HEK293 (cell line): ENCODE results near the gene WHRN.

Experiments
- CTCF ChIA-PET: fragments of 350-600 bp; formaldehyde crosslinking; extraction: SDS; loops from one replicate; lab custom pipeline; 2021; ENCODE audit warnings: antibody characterized with exemption; lab: Yijun Ruan, JAX
- POLR2A ChIA-PET: fragments of 300-600 bp; formaldehyde crosslinking; extraction: SDS; loops from one replicate; lab custom pipeline; 2020; ENCODE audit warnings: antibody characterized with exemption, inconsistent platforms; lab: Yijun Ruan, JAX
- H3K27ac ChIP-seq: fragments of 200-500 bp; sonication (Bioruptor generic); 2 replicates; pipeline ENCODE4 v1.5.1; 2014; ENCODE audit warnings: low read depth, low read length, control low read depth, inconsistent platforms; ENCODE audit errors: extremely low read depth
- H3K36me3 ChIP-seq, 2 experiments: fragments of 200-500 bp in 1 of 2; sonication (Bioruptor generic) in 1 of 2; 1 replicate in 1 of 2; 2 replicates in 1 of 2; pipeline ENCODE4 v1.5.1; 2014 to 2017; ENCODE audit warnings: inconsistent platforms in 2 of 2, low read length in 2 of 2; ENCODE audit not compliant: control insufficient read depth in 2 of 2, insufficient read depth in 1 of 2
- H3K4me1 ChIP-seq: fragments of 200-500 bp; sonication (Bioruptor generic); 2 replicates; pipeline ENCODE4 v1.5.1; 2014; ENCODE audit warnings: mild to moderate bottlenecking, low read length, inconsistent platforms; ENCODE audit not compliant: control insufficient read depth, insufficient read depth
- H3K4me3 ChIP-seq: 2 replicates; pipeline ENCODE4 v1.5.1; 2011; ENCODE audit warnings: low read depth, mild to moderate bottlenecking, control low read depth, low read length, moderate library complexity
- H3K9me3 ChIP-seq: fragments of 200-500 bp; sonication (Bioruptor generic); 2 replicates; pipeline ENCODE4 v1.5.1; 2014; ENCODE audit warnings: low read depth, low read length, inconsistent platforms; ENCODE audit not compliant: control insufficient read depth, insufficient read depth
- BCL11A ChIP-seq: fragments of 450-650 bp; formaldehyde crosslinking; IDR thresholded peaks from 2 replicates; pipeline ENCODE4 v1.5.1; 2016; ENCODE audit warnings: low read depth, missing biosample characterization, missing genetic modification characterization
- KLF16 ChIP-seq: fragments of 450-650 bp; formaldehyde crosslinking; IDR thresholded peaks from 2 replicates; pipeline ENCODE4 v1.5.1; 2017; ENCODE audit warnings: missing biosample characterization, missing genetic modification characterization
- MEIS1 ChIP-seq: sonication (generic); formaldehyde crosslinking; IDR thresholded peaks from 2 replicates; pipeline ENCODE4 v1.8.1; 2022; ENCODE audit warnings: missing genetic modification reagents, mild to moderate bottlenecking, borderline replicate concordance
- ZBTB8A ChIP-seq: fragments of 450-650 bp; formaldehyde crosslinking; IDR thresholded peaks from 2 replicates; pipeline ENCODE4 v1.5.1; 2016; ENCODE audit warnings: missing biosample characterization, missing genetic modification characterization
- ZFHX2 ChIP-seq: fragments of 450-650 bp; formaldehyde crosslinking; conservative IDR thresholded peaks from 2 replicates; pipeline ENCODE4 v1.5.1; 2016; ENCODE audit warnings: missing biosample characterization, missing genetic modification characterization
- ZFP41 ChIP-seq: fragments of 450-650 bp; formaldehyde crosslinking; IDR thresholded peaks from 2 replicates; pipeline ENCODE4 v1.5.1; 2016; ENCODE audit warnings: missing biosample characterization, missing genetic modification characterization, borderline replicate concordance
- ZNF174 ChIP-seq: fragments of 450-650 bp; formaldehyde crosslinking; IDR thresholded peaks from 2 replicates; pipeline ENCODE4 v1.5.0; 2017; ENCODE audit warnings: missing biosample characterization, mild to moderate bottlenecking, missing genetic modification characterization
- ZNF19 ChIP-seq: fragments of 450-650 bp; formaldehyde crosslinking; IDR thresholded peaks from 2 replicates; pipeline ENCODE4; 2016; ENCODE audit warnings: missing biosample characterization, missing genetic modification characterization, low read depth
- ZNF629 ChIP-seq: fragments of 450-650 bp; formaldehyde crosslinking; IDR thresholded peaks from 2 replicates; pipeline ENCODE4 v1.5.1; 2017; ENCODE audit warnings: missing biosample characterization, missing genetic modification characterization
- TF ChIP-seq, protein P1 (sequence below): fragments of 450-650 bp; formaldehyde crosslinking; IDR thresholded peaks from 2 replicates; pipeline ENCODE4 v1.5.1; 2016; ENCODE audit warnings: missing biosample characterization, missing genetic modification characterization
- TF ChIP-seq, protein P2 (sequence below): fragments of 450-650 bp; formaldehyde crosslinking; conservative IDR thresholded peaks from 2 replicates; pipeline ENCODE4 v1.5.1; 2016; ENCODE audit warnings: low read depth, missing biosample characterization, missing genetic modification characterization
- TF ChIP-seq, protein P3 (sequence below): fragments of 450-650 bp; formaldehyde crosslinking; IDR thresholded peaks from 2 replicates; pipeline ENCODE4 v1.5.1; 2017; ENCODE audit warnings: missing biosample characterization, missing genetic modification characterization

The WHRN gene

DNA sequence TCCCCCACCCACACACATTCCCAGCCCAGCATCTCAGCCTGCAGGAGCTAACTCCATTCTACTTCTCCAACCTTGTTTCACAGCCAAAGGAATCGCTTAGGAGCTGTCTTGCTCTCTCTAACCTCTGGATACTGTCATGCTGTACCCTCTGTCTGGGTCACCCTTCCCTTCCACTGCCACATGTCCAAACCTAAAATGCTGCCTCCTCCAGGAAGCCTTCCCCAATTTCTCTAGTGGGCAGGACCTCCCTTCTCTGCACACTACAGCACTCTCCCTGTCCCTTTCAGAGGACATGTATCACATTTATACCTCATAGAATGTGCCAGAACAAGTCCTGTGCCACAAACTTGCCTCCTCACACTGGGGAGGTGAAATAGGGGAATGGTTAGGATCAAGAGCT lies 30.8 kb downstream of the WHRN start:
- CTCF ChIA-PET: interaction anchor here (0.7 to 2.4 kb wide), 5 partner anchors 22 to 179 kb away, joined by 3 to 8 read pairs (median 4); no protein-coding TSS in a partner anchor
- Histone ChIP-seq H3K27ac (no peak overlapping the region), H3K36me3 (peaks cover 0 to 12% of the 10 kb centered on the region in 2 experiments; a peak in 1 of 3 replicates), H3K4me1 (no peaks in the 10 kb centered on the region), H3K9me3 (no peaks in the 10 kb centered on the region), H3K4me3 (no peak overlapping the region)
- TF ChIP-seq ZFHX2 (tag by site-specific recombination) (0 out of 2 replicates have a peak, but pooled peaks have one; percentile 19), ZNF174 (tag by site-specific recombination) (no peak)
- TF ChIP-seq, protein P1, sequence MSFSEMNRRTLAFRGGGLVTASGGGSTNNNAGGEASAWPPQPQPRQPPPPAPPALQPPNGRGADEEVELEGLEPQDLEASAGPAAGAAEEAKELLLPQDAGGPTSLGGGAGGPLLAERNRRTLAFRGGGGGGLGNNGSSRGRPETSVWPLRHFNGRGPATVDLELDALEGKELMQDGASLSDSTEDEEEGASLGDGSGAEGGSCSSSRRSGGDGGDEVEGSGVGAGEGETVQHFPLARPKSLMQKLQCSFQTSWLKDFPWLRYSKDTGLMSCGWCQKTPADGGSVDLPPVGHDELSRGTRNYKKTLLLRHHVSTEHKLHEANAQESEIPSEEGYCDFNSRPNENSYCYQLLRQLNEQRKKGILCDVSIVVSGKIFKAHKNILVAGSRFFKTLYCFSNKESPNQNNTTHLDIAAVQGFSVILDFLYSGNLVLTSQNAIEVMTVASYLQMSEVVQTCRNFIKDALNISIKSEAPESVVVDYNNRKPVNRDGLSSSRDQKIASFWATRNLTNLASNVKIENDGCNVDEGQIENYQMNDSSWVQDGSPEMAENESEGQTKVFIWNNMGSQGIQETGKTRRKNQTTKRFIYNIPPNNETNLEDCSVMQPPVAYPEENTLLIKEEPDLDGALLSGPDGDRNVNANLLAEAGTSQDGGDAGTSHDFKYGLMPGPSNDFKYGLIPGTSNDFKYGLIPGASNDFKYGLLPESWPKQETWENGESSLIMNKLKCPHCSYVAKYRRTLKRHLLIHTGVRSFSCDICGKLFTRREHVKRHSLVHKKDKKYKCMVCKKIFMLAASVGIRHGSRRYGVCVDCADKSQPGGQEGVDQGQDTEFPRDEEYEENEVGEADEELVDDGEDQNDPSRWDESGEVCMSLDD (tag by site-specific recombination): no peak
- POLR2A ChIA-PET: no interaction called here

DNA sequence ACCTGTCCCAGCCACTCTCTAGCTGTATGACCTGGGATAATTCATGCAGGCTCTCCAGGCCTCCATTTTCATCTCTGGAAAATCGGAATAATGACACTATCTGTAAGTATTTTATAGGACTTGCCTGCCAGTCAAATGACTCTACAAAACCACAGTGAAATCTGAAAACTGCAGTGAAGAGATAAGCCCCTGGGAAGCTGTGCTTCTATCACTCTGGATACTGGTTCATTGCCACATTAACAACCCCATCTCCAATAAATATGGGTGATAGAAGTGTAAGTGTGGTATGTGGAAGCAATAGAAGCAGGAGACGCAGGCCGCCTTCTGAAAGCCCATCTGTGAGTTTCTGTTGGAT lies 31.8 kb downstream of the WHRN start:
- Histone ChIP-seq H3K4me1 (no peaks in the 10 kb centered on the region), H3K9me3 (no peaks in the 10 kb centered on the region)
- TF ChIP-seq BCL11A (tag by site-specific recombination): no peak
- TF ChIP-seq, protein P2, sequence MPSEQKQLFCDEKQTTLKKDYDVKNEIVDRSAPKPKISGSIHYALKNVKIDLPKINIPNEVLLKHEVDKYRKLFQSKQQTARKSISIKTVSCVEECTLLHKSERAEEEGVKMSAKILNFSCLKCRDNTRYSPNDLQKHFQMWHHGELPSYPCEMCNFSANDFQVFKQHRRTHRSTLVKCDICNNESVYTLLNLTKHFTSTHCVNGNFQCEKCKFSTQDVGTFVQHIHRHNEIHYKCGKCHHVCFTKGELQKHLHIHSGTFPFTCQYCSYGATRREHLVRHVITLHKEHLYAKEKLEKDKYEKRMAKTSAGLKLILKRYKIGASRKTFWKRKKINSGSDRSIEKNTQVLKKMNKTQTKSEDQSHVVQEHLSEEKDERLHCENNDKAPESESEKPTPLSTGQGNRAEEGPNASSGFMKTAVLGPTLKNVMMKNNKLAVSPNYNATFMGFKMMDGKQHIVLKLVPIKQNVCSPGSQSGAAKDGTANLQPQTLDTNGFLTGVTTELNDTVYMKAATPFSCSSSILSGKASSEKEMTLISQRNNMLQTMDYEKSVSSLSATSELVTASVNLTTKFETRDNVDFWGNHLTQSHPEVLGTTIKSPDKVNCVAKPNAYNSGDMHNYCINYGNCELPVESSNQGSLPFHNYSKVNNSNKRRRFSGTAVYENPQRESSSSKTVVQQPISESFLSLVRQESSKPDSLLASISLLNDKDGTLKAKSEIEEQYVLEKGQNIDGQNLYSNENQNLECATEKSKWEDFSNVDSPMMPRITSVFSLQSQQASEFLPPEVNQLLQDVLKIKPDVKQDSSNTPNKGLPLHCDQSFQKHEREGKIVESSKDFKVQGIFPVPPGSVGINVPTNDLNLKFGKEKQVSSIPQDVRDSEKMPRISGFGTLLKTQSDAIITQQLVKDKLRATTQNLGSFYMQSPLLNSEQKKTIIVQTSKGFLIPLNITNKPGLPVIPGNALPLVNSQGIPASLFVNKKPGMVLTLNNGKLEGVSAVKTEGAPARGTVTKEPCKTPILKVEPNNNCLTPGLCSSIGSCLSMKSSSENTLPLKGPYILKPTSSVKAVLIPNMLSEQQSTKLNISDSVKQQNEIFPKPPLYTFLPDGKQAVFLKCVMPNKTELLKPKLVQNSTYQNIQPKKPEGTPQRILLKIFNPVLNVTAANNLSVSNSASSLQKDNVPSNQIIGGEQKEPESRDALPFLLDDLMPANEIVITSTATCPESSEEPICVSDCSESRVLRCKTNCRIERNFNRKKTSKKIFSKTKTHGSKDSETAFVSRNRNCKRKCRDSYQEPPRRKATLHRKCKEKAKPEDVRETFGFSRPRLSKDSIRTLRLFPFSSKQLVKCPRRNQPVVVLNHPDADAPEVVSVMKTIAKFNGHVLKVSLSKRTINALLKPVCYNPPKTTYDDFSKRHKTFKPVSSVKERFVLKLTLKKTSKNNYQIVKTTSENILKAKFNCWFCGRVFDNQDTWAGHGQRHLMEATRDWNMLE (tag by site-specific recombination): no peak
- TF ChIP-seq ZNF629: no peak
- TF ChIP-seq, all 188 proteins: peak for 0
- CTCF ChIA-PET: interaction anchor here (0.6 to 2.4 kb wide), 4 partner anchors 13 to 208 kb away, joined by 3 to 8 read pairs (median 4); no protein-coding TSS in a partner anchor
- POLR2A ChIA-PET: no interaction called here
- H3K4me3 ChIP-seq: no peak overlapping the region
- peaks cover 0 to 15% of the 10 kb centered on the region in 2 experiments; a peak in 1 of 3 replicates for H3K36me3 ChIP-seq
- no peak overlapping the region for H3K27ac ChIP-seq

DNA sequence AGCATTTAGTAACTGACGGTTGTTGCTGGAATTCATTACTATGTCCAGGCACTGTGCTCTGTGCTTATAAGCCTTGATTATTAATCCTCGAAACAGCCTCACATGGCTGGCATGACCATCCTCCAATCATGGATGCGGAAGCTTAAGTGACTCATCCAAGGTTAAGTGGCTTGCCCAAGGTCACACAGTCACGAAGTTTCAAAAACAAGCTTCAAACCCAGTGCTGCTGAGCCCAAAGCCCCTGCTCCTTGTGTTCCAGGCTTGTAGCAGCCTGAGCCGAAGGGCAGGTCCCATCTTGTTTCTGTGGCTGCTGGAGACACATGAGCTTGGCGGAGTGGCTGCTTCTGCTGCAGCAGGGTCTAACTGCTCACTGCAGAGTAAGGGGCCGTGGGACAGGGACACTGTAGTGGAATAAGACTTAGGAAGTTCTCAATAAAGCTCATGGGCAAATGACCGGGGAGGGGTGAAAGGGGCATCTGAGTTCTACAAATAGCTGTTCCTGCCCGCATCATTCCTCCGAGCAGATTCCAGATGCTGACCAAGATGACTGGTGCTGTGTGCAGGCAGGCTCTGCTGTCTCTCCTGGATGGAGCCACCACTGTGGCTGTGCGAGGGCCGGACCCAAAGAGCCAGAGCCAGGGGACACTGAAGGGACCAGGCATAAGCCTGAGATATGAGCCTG lies 32.4 kb downstream of the WHRN start:
- CTCF ChIA-PET: interaction anchor here (0.8 to 2.4 kb wide), 4 partner anchors 14 to 181 kb away, joined by 3 to 8 read pairs (median 5); no protein-coding TSS in a partner anchor
- Histone ChIP-seq H3K36me3 (peaks cover 0 to 15% of the 10 kb centered on the region in 2 experiments; a peak in 1 of 3 replicates), H3K27ac (no peak overlapping the region), H3K4me3 (no peak overlapping the region), H3K9me3 (no peaks in the 10 kb centered on the region), H3K4me1 (no peaks in the 10 kb centered on the region)
- TF ChIP-seq MEIS1 (CRISPR knock-in tag) (no peak), KLF16 (tag by site-specific recombination) (no peak), ZFP41 (no peak), ZNF19 (tag by site-specific recombination) (no peak), ZBTB8A (tag by site-specific recombination) (no peak)
- TF ChIP-seq, protein P3, sequence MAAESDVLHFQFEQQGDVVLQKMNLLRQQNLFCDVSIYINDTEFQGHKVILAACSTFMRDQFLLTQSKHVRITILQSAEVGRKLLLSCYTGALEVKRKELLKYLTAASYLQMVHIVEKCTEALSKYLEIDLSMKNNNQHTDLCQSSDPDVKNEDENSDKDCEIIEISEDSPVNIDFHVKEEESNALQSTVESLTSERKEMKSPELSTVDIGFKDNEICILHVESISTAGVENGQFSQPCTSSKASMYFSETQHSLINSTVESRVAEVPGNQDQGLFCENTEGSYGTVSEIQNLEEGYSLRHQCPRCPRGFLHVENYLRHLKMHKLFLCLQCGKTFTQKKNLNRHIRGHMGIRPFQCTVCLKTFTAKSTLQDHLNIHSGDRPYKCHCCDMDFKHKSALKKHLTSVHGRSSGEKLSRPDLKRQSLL (tag by site-specific recombination): no peak
- POLR2A ChIA-PET: no interaction called here
